ENCODE results near the gene FAM3D.

GRCh38 chr3:58665405-58665804, 1.2 kb downstream of the FAM3D start:
- TF ChIP-seq, protein P1, sequence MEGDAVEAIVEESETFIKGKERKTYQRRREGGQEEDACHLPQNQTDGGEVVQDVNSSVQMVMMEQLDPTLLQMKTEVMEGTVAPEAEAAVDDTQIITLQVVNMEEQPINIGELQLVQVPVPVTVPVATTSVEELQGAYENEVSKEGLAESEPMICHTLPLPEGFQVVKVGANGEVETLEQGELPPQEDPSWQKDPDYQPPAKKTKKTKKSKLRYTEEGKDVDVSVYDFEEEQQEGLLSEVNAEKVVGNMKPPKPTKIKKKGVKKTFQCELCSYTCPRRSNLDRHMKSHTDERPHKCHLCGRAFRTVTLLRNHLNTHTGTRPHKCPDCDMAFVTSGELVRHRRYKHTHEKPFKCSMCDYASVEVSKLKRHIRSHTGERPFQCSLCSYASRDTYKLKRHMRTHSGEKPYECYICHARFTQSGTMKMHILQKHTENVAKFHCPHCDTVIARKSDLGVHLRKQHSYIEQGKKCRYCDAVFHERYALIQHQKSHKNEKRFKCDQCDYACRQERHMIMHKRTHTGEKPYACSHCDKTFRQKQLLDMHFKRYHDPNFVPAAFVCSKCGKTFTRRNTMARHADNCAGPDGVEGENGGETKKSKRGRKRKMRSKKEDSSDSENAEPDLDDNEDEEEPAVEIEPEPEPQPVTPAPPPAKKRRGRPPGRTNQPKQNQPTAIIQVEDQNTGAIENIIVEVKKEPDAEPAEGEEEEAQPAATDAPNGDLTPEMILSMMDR (IDR thresholded peaks at IDR 0.05), result no peak
- TF ChIP-seq EZH2 (IDR thresholded peaks at IDR 0.05) (no peak), EZH2phosphoT487 (IDR thresholded peaks at IDR 0.05) (no peak)
